Neural progenitor cell (in vitro differentiated cells): ENCODE results near the gene NFATC2. TPM values are rescaled to one million over a fixed set of nuclear protein-coding genes. Genes with fewer than 3 reads are reported as not detected.

Source experiments
- DNase-seq: peaks from one replicate; pipeline ENCODE4 v3.0.0-alpha.2; 2016; ENCODE audit warnings: low spot score
- H2AFZ ChIP-seq: fragments of 200-600 bp; sonication (generic); replicated peaks from 2 replicates; pipeline ENCODE4 v1.6.1; 2016; ENCODE audit warnings: antibody characterized with exemption
- H3F3A ChIP-seq: fragments of 200-600 bp; sonication (generic); 2 replicates; pipeline ENCODE4 v1.6.1; 2016; ENCODE audit warnings: antibody characterized with exemption, low read depth
- H3K27ac ChIP-seq: fragments of 200-600 bp; sonication (generic); 2 replicates; pipeline ENCODE4 v1.5.1; 2016; ENCODE audit warnings: mild to moderate bottlenecking
- H3K27me3 ChIP-seq: fragments of 200-600 bp; sonication (generic); 2 replicates; pipeline ENCODE4 v1.6.1; 2016; ENCODE audit warnings: mild to moderate bottlenecking, moderate library complexity
- H3K36me3 ChIP-seq: fragments of 200-600 bp; sonication (generic); 2 replicates; pipeline ENCODE4 v1.5.1; 2016
- H3K4me1 ChIP-seq: fragments of 200-600 bp; sonication (generic); 2 replicates; pipeline ENCODE4 v1.6.1; 2016; ENCODE audit warnings: mixed run types
- H3K4me2 ChIP-seq: fragments of 200-600 bp; sonication (generic); 2 replicates; pipeline ENCODE4 v1.6.1; 2016
- H3K4me3 ChIP-seq: fragments of 200-600 bp; sonication (generic); 2 replicates; pipeline ENCODE4 v1.5.1; 2016
- H3K79me2 ChIP-seq: fragments of 200-600 bp; sonication (generic); 2 replicates; pipeline ENCODE4 v1.6.1; 2016; ENCODE audit warnings: low read depth
- H3K9ac ChIP-seq: fragments of 200-600 bp; sonication (generic); 2 replicates; pipeline ENCODE4 v1.6.1; 2016
- H3K9me3 ChIP-seq: fragments of 200-600 bp; sonication (generic); 2 replicates; pipeline ENCODE4 v1.5.1; 2016; ENCODE audit warnings: low read depth
- H4K20me1 ChIP-seq: fragments of 200-600 bp; sonication (generic); 2 replicates; pipeline ENCODE4 v1.6.1; 2016; ENCODE audit warnings: low read depth
- H3K27ac Mint-ChIP-seq: 3 replicates; pipeline ENCODE4 v1.8.0; 2021; ENCODE audit warnings: mixed read lengths
- H3K27me3 Mint-ChIP-seq: 2 replicates; pipeline ENCODE4 v1.8.0; 2022; ENCODE audit warnings: low read depth, mild to moderate bottlenecking, inconsistent platforms, moderate library complexity, mixed read lengths; ENCODE audit not compliant: insufficient read depth
- H3K36me3 Mint-ChIP-seq: 3 replicates; pipeline ENCODE4 v1.8.0; 2021; ENCODE audit warnings: mixed read lengths
- H3K4me1 Mint-ChIP-seq: 3 replicates; pipeline ENCODE4 v1.8.0; 2021; ENCODE audit warnings: mixed read lengths
- H3K4me3 Mint-ChIP-seq: 3 replicates; pipeline ENCODE4 v1.8.0; 2021; ENCODE audit warnings: mild to moderate bottlenecking, moderate library complexity, mixed read lengths
- H3K9me3 Mint-ChIP-seq: 3 replicates; pipeline ENCODE4 v1.8.0; 2020; ENCODE audit warnings: mixed read lengths
- EZH2 ChIP-seq: fragments of 200-600 bp; sonication (generic); IDR thresholded peaks from 2 replicates; pipeline ENCODE4 v1.6.1; 2017; ENCODE audit warnings: antibody characterized with exemption, mild to moderate bottlenecking, moderate library complexity
- EZH2phosphoT487 ChIP-seq: fragments of 200-600 bp; sonication (generic); IDR thresholded peaks from 2 replicates; pipeline ENCODE4 v1.6.1; 2017; ENCODE audit warnings: antibody characterized with exemption
- total RNA-seq: library from RNA; depleted of rRNA; stranded (reverse); fragments of >200 nt; gene quantifications from 2 replicates; pipeline ENCODE4 v1.2.3, GENCODE V29; 2015; ENCODE audit warnings: low replicate concordance
- TF ChIP-seq, protein P1 (sequence below): fragments of 200-600 bp; sonication (generic); IDR thresholded peaks from 2 replicates; pipeline ENCODE4 v1.5.1; 2017; ENCODE audit warnings: antibody characterized with exemption, mild to moderate bottlenecking

Gene NFATC2
- total RNA-seq, 1 donor from 2014 or later: 0.19 TPM

DNA sequence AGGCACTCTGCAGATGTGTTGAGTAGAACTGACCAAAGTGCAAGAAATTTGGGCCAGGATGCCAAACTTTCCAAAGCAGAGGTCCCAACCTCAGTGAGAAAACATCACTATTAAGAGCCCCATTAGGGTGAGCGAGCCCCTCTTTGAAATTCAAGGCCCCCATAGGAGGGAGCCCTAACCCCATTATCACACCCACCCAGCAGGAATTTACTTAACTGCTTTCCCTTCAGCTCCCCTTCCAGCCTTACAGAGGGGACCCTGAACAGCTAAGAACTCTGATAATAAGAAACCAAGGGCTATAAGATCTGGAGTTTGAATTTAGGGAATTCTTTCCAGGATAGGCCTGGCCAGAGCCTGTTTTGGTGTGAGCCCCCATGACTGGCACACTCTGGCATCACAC is 130.6 kb downstream of the NFATC2 start:
- H3K4me3 Mint-ChIP-seq: no peak overlapping the region
- Histone ChIP-seq H3K36me3 (no peaks in the 10 kb centered on the region), H2AFZ (no peak overlapping the region), H3K4me2 (no peak overlapping the region), H3K9ac (no peak overlapping the region), H3K27me3 (no peaks in the 10 kb centered on the region), H3F3A (peaks cover 4% of the 10 kb centered on the region), H3K27ac (no peak overlapping the region), H4K20me1 (no peaks in the 10 kb centered on the region), H3K79me2 (no peaks in the 10 kb centered on the region), H3K4me1 (peaks cover 5% of the 10 kb centered on the region), H3K4me3 (no peak overlapping the region), H3K9me3 (no peaks in the 10 kb centered on the region)
- peaks cover 14% of the 10 kb centered on the region for H3K27me3 Mint-ChIP-seq
- H3K36me3 Mint-ChIP-seq: no peaks in the 10 kb centered on the region
- peak; percentile 28 for DNase-seq
- no peak overlapping the region for H3K27ac Mint-ChIP-seq
- H3K4me1 Mint-ChIP-seq: peaks cover 21% of the 10 kb centered on the region
- TF ChIP-seq EZH2: no peak
- TF ChIP-seq, protein P1, sequence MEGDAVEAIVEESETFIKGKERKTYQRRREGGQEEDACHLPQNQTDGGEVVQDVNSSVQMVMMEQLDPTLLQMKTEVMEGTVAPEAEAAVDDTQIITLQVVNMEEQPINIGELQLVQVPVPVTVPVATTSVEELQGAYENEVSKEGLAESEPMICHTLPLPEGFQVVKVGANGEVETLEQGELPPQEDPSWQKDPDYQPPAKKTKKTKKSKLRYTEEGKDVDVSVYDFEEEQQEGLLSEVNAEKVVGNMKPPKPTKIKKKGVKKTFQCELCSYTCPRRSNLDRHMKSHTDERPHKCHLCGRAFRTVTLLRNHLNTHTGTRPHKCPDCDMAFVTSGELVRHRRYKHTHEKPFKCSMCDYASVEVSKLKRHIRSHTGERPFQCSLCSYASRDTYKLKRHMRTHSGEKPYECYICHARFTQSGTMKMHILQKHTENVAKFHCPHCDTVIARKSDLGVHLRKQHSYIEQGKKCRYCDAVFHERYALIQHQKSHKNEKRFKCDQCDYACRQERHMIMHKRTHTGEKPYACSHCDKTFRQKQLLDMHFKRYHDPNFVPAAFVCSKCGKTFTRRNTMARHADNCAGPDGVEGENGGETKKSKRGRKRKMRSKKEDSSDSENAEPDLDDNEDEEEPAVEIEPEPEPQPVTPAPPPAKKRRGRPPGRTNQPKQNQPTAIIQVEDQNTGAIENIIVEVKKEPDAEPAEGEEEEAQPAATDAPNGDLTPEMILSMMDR: no peak
- no peak for TF ChIP-seq EZH2phosphoT487
- peaks cover 2% of the 10 kb centered on the region for H3K9me3 Mint-ChIP-seq

DNA sequence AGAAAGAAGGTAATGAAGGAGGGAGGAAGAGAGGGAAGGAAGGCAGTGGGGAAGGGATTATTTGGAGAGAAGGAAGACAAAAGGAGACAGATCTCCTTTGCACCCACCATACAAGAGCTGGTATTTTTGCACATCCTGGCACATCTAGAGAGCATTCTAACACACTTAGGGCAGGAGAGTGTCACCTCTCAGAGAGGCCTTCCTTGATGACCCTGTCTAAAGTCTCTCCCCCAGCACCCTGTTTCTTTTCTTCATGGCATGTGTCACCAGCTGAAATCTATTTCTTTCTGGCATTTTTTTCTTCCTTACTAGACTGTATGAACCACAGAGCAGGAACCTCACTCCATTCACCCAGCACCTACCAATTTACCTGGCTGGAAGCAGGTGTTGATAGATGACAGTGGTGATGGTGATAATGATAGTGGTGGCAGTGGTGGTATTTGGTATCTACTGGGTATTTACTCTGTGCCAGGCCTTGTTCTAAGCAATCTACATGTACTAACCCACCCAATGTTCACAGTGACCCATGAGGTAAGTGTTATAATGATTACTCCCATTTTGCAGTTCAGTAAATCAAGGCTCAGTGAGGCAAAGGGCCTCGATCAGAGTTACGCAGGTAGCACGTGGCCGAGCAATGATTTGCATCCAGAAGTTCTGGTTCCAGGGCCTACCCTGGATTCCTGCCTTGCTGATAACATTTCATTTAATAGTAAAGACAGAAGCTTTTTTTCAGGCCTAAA is 131.8 kb downstream of the NFATC2 start:
- Histone ChIP-seq H2AFZ (no peak overlapping the region), H3K4me1 (peaks cover 5% of the 10 kb centered on the region), H3F3A (peaks cover 4% of the 10 kb centered on the region), H3K79me2 (no peaks in the 10 kb centered on the region), H3K27ac (no peak overlapping the region), H3K9me3 (no peaks in the 10 kb centered on the region), H3K9ac (no peak overlapping the region), H3K4me2 (no peak overlapping the region), H3K27me3 (no peaks in the 10 kb centered on the region), H3K4me3 (no peak overlapping the region), H3K36me3 (no peaks in the 10 kb centered on the region), H4K20me1 (no peaks in the 10 kb centered on the region)
- no peak for DNase-seq
- H3K4me3 Mint-ChIP-seq: no peak overlapping the region
- TF ChIP-seq EZH2phosphoT487 (no peak), EZH2 (no peak)
- TF ChIP-seq, protein P1: no peak
- peaks cover 2% of the 10 kb centered on the region for H3K9me3 Mint-ChIP-seq
- H3K4me1 Mint-ChIP-seq: peaks cover 19% of the 10 kb centered on the region
- peaks cover 9% of the 10 kb centered on the region for H3K27me3 Mint-ChIP-seq
- H3K27ac Mint-ChIP-seq: peak overlapping the region; percentile 63
- H3K36me3 Mint-ChIP-seq: no peaks in the 10 kb centered on the region

DNA sequence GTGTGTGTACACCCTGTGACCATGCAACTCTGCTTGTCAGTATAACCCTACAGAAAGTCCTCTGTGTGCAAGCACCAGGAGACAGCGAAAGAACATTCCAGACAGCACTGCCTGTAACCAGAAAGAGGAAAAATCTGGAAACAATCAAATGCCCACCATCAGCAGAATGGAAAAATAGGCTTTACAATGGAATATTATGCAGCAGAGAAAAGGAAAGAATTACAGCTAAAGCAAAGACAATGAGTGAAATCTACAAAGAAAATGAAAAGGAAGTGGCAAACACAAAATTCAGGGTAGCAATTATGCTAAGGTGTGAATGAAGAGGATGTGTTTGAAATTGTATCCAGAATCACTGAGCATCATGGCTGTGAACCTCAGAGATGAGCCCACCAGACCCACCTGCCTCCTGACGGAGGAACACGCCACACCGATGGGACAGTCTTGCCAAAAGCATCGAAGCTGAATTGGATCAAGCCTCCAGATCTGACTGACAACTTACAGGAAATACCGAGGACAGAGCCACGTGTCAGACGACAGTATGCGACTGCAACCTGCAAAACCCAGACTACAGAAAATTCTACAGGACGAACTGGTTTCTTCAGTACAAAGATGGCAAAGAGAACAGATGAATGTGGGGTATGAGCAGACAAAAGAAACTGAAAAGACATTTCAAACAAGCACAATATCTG is 133.2 kb downstream of the NFATC2 start:
- Histone ChIP-seq H3K4me1 (peaks cover 5% of the 10 kb centered on the region), H3K27ac (no peak overlapping the region), H3K36me3 (no peaks in the 10 kb centered on the region), H3K4me3 (no peak overlapping the region), H3K4me2 (no peak overlapping the region), H3K79me2 (no peaks in the 10 kb centered on the region), H3K9me3 (no peaks in the 10 kb centered on the region), H4K20me1 (no peaks in the 10 kb centered on the region), H3F3A (peaks cover 4% of the 10 kb centered on the region), H2AFZ (no peak overlapping the region), H3K27me3 (no peaks in the 10 kb centered on the region), H3K9ac (no peak overlapping the region)
- Mint-ChIP-seq H3K4me1 (peaks cover 19% of the 10 kb centered on the region), H3K4me3 (no peak overlapping the region), H3K9me3 (peaks cover 2% of the 10 kb centered on the region), H3K36me3 (no peaks in the 10 kb centered on the region), H3K27me3 (peaks cover 11% of the 10 kb centered on the region), H3K27ac (no peak overlapping the region)
- DNase-seq: no peak
- TF ChIP-seq EZH2: no peak
- TF ChIP-seq, protein P1: no peak
- no peak for TF ChIP-seq EZH2phosphoT487
